ENCODE measurements around the gene RALB.
A peak's percentile ranks its signal among the peaks of the same experiment; 100 is the strongest.

GRCh38 chr2:120312860-120313694, 60.4 kb downstream of the RALB start:
- TF ChIP-seq POLR2AphosphoS5 (IDR thresholded peaks at IDR 0.05), result peak; percentile 74
- peak; percentile 87 to 93 (median 92) for TF ChIP-seq CTCF (IDR thresholded peaks at IDR 0.05)

All from prostate gland (tissue), 2 donors.